GM12801 (cell line): ENCODE data around the gene ALOX15B.

ENCODE experiments used
- TF ChIP-seq, protein P1 (sequence below): IDR thresholded peaks from one replicate; pipeline ENCODE4 v1.5.1; 2011; ENCODE audit warnings: control low read depth; ENCODE audit not compliant: insufficient read length; ENCODE audit errors: extremely low read depth

ALOX15B gene, protein sequence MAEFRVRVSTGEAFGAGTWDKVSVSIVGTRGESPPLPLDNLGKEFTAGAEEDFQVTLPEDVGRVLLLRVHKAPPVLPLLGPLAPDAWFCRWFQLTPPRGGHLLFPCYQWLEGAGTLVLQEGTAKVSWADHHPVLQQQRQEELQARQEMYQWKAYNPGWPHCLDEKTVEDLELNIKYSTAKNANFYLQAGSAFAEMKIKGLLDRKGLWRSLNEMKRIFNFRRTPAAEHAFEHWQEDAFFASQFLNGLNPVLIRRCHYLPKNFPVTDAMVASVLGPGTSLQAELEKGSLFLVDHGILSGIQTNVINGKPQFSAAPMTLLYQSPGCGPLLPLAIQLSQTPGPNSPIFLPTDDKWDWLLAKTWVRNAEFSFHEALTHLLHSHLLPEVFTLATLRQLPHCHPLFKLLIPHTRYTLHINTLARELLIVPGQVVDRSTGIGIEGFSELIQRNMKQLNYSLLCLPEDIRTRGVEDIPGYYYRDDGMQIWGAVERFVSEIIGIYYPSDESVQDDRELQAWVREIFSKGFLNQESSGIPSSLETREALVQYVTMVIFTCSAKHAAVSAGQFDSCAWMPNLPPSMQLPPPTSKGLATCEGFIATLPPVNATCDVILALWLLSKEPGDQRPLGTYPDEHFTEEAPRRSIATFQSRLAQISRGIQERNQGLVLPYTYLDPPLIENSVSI

DNA sequence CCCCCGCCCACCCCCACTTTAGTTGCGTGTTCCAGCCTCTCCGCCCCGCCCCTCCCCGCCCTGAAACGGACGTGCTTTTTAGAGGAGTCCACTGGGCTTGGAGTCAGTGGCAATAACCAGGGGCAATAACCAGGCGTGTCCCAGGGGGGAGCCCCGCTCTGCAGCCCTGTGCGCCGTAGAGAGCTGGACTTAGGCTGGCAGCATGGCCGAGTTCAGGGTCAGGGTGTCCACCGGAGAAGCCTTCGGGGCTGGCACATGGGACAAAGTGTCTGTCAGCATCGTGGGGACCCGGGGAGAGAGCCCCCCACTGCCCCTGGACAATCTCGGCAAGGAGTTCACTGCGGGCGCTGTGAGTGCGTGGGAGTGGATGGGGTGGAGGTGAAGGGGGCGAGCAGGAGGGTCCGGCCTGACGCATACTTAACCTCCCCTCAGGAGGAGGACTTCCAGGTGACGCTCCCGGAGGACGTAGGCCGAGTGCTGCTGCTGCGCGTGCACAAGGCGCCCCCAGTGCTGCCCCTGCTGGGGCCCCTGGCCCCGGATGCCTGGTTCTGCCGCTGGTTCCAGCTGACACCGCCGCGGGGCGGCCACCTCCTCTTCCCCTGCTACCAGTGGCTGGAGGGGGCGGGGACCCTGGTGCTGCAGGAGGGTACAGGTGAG, at the start of gene ALOX15B:
Gene ALOX15B, plus strand, starts transcription at position 106 of the 657 bp plus-strand sequence. Its CDS starts 97 bp downstream, at position 203.
- TF ChIP-seq, protein P1, sequence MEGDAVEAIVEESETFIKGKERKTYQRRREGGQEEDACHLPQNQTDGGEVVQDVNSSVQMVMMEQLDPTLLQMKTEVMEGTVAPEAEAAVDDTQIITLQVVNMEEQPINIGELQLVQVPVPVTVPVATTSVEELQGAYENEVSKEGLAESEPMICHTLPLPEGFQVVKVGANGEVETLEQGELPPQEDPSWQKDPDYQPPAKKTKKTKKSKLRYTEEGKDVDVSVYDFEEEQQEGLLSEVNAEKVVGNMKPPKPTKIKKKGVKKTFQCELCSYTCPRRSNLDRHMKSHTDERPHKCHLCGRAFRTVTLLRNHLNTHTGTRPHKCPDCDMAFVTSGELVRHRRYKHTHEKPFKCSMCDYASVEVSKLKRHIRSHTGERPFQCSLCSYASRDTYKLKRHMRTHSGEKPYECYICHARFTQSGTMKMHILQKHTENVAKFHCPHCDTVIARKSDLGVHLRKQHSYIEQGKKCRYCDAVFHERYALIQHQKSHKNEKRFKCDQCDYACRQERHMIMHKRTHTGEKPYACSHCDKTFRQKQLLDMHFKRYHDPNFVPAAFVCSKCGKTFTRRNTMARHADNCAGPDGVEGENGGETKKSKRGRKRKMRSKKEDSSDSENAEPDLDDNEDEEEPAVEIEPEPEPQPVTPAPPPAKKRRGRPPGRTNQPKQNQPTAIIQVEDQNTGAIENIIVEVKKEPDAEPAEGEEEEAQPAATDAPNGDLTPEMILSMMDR, result no peak

DNA sequence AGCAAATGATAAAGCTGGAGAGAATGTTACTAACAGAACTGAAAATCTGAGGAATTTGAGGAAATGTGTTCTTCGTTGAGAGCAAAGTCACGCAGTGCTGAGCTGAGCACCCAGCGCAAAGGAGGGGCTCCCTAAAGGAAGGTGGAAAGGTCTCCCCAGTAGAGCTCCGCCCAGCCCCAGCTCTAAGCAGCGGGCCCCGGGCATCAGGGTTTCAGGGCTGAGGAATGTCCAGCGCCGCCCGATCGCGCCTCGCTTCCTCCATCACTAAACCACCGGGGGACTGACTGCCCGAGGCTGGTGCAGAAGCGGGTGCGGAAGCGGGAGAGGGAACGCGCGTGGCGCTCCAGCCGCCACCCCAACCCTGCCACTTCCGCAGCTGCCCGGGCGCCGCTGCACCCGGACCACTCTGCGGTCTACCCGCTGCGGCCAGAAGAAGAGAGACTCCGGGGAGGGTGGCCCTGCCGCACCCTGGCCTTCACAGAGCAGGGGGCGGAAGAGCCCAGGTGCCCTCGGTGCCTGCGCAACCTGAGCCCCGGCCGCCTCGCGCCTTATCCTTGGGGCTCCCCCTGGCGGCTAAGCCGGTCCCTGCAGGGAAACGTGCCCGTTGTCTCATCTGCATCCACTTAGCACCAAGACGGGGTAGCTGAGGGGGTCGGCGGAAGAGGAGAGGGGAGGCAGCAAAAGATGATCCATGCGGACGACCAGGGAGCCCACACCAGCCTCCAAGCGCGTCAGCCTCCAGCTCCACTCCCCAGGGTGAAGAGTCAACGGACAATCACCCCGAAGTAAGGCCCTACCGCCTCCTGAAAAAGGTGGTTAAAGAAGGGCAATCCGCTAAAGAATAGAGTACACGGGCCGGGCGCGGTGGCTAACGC, 48.8 kb upstream of the ALOX15B start:
- TF ChIP-seq, protein P1, result no peak

DNA sequence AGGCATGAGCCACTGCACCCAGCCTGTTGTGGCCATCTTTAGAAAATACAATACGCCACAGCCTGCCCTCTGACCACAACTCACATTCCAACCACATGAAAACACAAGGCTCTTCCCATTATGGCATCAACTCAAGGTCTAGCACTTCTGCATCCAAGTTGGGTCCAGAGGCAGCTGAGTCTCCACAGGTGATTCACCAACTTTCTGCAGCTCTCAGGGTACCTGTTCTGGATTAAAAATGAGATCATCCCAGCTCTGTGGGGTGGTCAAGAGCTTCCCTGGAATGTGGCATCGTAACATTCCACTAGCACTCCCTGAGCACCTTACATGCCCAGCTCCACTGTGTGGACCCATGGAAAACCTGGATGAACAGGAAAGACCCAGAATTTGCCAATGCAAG, 46.3 kb upstream of the ALOX15B start:
- TF ChIP-seq, protein P1, result no peak

DNA sequence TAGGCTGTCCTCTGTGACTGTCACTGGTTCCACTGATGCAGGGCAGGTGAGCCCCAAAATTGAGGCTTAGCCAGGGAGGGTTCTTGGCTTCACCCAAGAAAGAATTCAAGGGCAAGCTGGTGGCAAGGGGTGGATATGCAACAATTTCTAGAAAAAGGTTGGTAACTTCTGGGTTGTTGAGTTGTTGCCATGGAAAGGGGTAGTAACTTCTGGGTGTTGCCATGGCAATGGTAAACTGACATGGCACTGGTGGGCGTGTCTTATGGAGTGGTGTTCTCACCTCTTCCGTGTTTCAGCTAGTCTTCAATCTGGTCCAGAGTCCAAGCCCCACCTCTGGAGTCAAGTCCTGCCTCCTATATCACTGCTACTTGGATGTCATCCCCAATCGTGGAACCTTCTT, 45.9 kb upstream of the ALOX15B start:
- TF ChIP-seq, protein P1, result no peak

DNA sequence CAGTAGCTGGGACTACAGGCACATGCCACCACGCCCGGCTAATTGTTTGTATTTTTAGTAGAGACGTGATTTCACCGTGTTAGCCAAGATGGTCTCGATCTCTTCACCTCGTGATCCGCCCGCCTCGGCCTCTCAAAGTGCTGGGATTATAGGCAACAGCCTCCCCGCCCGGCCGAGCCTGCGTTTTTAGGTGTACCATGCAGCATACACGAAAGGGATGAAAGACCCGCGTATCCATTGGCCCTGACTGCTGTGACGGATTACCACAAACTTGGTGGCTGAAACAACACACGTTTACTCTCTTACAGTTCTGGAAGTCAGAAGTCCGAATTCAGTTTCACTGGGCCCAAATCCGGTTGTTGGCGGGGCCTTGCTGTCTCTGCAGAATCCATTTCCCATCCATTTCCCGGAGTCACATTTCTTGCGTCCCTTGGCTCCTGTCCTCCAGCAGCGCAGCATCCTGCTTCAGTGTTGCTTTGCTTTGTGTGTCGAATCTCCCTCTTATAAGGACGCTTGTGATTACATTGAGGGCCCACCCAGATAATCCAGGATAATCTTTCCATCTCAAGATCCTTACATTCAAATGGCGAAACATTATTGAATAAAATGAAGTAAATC, 44.8 kb upstream of the ALOX15B start:
- TF ChIP-seq, protein P1, result no peak

DNA sequence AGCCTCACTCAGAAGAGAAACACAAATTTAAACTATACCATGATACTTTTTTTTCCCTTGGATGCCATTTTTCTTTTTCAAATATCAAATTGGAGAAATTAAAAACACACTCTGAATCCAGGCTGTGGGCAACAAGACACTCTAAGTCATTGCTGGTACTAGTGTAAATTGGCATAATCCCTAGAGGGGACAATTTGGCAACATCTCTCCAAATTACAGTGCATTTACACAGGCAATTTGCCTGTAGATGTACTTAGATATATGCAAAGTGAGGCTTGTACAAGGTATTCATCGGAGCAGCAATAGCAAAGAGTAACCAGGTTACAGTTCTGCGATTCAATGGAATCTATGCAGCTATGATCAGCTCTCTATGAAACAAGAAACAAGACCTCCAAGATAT, 43.1 kb upstream of the ALOX15B start:
- TF ChIP-seq, protein P1, result no peak
